Dermis microvascular lymphatic vessel endothelial cell (primary cell): ENCODE measurements around the gene ATG16L2. TPM values are rescaled to one million over a fixed set of nuclear protein-coding genes. Genes with fewer than 3 reads are reported as not detected.
"Not testable (repeated sequence)": the region's sequence is repeated elsewhere in the genome, so short reads cannot be mapped to it uniquely, and the experiment has no call there.

Source experiments
- DNase-seq, 2 donors: peaks; one replicate each; pipeline versions ENCODE4 v3.0.0 to v3.0.0-alpha.2; 2010; ENCODE audit warnings: low read depth in 2 of 2
- total RNA-seq: library from RNA; depleted of rRNA; stranded (reverse); fragments of >200 nt; gene quantifications from 2 replicates; pipeline ENCODE4 v1.2.1, GENCODE V29; 2014

Gene ATG16L2
- total RNA-seq, 1 donor from 2014 or later, result 4.7 TPM

DNA sequence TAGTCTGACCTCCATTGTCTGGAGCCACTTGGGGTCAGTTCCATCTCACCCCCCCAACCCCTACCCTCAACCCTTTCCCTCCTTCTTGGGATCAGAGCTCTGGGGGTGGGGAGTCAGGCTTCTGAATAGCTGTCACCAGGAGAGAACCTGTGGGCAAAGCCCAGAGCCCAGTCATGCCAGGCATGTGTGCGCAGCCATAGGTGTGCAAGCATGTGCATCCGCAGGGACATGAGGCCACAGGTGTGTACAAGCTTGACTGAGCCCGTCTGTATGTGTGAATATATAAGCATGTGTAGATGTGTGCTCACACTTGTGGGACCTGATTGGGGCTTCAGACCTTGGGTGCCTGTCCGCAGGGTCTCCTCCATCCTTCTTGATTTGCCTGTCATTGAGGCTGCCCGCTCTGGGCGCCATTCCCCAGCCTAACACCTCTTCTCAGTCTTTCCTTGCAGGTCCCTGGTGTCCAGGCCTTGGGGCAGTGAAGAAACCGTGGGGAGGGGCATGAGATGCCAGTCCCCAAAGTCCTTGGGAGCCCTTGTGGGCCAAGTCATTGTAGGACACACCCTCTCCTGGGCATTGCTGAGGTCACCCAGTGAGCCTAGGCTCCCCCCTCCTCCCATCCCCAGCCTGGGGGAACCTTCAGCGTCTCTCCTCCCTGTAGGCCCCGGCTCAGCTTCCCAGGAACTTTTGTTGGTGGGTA, 9.0 kb downstream of the ATG16L2 start:
- no peak for DNase-seq

DNA sequence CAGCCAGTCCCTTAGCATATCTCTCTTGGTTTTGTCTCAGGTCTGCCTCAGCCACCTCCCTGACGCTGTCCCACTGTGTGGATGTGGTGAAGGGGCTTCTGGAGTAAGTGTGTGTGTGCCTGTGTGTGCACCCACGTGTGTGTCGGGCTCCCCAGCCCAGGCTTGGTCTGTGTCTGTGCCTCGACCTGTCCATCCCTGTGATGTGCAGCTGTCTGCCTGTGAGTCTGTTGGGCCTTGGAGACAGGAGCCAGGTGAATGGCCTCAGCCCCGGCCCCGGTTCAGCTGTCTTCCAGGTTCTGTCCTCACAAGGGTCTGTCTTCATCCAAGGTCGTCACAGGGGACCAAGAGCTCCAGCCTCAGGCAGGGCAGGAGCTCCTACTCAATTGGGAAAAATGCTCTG, 9.8 kb downstream of the ATG16L2 start:
- no peak for DNase-seq

DNA sequence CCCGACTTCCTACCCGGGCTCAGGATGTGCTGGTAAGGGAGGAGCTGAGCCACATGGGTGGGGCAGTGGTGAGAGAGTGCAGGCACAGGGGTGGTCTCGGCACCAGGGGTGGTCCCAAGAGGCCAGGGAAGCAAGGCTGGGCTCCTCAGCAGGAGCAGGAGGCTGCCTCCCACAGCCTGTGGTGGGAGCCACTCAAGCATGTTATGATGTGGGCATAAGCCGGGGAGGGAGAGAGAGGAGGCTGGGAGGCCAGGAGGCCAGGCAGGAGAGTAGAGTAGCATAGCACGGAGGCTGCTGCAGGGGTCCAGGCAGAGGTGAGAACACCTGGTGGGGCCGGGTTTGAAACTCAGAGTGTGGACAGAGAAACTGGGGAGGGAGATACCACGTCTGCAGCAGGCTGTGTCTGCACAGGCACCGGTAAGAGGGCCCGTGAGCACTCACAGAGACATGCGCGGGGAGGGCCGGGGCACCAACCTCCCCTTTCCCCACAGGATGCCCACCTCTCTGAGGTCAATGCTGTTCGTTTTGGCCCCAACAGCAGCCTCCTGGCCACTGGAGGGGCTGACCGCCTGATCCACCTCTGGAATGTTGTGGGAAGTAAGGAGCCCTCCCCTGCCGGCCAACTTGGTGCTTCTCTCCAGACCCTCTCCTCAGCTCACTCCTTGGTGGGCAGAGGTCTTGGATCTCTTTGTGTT, 10.7 kb downstream of the ATG16L2 start:
- DNase-seq, result no peak

DNA sequence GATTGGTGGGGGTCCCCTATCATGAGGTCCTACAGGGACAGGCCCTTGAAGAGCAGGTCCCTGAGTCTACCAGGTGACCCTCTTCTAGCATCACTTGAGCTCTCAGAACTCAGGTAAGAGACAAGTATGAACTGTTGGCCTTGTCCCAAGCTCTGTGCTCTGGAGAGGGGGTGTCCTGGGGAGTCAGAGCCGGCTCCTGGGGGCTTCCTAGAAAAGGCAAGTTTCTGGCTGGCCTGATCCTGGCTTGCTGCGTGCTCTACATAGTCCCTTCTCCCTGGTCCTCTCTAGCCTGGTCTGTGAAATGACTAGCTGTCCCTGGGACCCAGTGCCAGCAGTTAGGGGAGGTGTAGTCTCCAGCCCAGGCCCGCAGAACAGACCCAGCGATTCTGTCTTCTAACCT, 11.4 kb downstream of the ATG16L2 start:
- no peak for DNase-seq

DNA sequence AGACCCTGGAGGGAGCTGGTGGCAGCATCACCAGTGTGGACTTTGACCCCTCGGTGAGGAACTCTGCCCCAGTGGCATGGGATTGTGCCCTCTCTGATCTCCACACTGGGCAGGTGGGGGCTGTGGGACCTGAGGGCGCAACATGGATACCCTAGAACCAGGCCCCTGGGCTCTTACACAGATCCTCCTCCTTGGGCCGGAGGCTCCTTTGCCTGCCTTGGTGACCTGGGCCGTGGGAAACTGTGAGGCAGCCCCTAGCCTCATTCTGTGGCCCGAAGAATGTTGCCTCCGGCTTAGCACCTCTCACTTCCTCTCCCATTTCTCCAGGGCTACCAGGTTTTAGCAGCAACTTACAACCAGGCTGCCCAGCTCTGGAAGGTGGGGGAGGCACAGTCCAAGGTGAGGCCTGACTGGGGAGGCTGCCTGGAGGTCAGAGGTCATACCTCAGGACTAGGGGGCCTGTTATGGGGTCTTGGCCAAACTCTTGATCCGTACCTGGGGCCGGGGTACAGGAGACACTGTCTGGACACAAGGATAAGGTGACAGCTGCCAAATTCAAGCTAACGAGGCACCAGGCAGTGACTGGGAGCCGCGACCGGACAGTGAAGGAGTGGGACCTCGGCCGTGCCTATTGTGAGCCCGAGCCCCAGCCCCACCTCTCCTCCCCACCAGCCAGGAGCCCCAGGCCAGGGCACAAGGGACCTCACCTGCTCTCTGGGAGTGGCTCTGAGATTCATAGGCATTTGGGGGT, 12.2 kb downstream of the ATG16L2 start:
- DNase-seq, result no peak

DNA sequence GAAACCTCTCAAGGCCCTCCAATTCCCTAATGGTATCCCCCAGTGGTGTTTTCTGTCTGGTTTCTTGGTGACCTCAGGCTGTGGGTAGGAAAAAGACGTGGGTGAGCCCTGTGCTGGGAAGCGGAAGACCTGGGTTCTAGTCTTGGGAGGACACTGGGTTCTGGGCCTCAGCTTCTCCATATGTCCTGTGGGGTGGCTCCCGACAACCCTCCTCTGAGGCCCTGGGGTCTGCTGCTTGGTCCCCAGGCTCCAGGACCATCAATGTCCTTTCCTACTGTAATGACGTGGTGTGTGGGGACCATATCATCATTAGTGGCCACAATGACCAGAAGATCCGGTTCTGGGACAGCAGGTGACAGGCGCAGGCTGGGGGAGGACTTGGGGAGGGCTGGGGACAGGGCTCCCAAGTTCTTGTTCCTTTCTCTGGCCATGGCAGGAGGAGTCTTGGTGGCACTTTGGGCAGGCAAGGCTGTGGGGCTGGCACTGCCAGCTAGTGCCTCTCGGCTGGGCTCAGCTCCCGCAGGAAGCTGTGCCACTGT, 12.8 kb downstream of the ATG16L2 start:
- DNase-seq, result no peak

DNA sequence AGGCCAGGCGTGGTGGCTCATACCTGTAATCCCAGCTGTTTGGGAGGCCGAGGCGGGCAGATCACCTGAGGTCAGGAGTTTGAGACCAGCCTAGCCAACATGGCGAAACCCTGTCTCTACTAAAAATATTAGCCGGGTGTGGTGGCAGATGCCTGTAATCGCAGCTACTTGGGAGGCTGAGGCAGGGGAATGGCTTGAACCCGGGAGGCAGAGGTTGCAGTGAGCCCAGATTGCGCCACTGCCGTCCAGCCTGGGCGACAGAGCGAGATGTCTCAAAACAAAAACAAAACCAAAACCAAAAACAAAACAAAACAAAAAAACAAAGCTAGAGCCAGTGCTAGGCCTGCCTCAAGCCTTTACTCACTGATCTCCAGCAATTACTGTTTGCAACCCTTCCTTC, 13.4 kb downstream of the ATG16L2 start:
- not testable (repeated sequence) for DNase-seq

DNA sequence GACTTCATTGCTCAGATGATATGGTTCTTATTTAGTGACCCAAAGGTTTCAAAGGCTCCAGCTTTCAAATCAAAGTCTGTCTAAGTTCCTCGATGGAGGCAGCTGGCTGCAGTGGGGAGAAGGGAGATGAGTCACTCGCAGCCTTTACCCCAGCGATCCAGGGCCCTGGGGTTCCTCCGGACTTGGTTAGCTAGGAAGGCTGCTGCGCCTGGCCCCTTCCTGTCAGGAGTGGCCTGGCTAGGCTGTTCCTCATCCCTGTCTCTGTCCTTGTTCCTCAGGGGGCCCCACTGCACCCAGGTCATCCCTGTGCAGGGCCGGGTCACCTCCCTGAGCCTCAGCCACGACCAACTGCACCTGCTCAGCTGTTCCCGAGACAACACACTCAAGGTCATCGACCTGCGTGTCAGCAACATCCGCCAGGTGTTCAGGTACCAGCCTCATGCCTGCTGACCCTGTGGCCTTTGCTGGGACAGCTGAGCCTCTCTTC, 13.9 kb downstream of the ATG16L2 start:
- peak in 1 of 2 donors; percentile 52 for DNase-seq

DNA sequence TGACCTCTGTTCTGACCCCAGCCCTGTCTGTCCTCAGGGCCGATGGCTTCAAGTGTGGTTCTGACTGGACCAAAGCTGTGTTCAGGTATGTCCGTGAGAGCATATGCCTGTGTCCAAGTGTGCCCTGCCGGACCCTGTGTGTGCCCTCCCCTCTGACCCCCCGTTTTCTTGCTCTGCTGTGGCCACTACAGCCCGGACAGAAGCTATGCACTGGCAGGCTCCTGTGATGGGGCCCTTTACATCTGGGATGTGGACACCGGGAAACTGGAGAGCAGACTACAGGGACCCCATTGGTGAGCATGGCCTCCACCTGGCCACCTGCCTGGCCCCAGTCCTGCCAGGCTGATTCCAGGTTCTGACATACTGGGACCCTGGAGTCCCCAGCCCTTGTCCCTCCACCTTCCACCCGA, 14.5 kb downstream of the ATG16L2 start:
- DNase-seq, result no peak

DNA sequence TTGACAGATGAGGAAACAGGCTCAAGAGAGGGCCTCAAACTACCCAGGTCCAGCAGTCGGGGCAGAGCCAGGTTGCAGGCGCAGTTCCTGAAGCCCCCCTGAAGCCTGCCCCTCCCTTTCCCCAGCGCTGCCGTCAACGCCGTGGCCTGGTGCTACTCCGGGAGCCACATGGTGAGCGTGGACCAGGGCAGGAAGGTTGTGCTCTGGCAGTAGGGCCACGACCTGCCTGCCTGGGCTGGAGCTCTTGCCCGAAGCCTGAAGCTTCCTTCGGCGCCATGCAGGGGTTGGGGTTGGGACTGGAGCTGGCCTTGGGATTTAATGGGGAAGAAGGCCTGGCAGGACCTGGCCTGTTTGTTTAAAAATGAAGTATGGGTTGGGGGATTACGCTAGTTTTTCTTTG, 15.0 kb downstream of the ATG16L2 start:
- DNase-seq, result no peak

DNA sequence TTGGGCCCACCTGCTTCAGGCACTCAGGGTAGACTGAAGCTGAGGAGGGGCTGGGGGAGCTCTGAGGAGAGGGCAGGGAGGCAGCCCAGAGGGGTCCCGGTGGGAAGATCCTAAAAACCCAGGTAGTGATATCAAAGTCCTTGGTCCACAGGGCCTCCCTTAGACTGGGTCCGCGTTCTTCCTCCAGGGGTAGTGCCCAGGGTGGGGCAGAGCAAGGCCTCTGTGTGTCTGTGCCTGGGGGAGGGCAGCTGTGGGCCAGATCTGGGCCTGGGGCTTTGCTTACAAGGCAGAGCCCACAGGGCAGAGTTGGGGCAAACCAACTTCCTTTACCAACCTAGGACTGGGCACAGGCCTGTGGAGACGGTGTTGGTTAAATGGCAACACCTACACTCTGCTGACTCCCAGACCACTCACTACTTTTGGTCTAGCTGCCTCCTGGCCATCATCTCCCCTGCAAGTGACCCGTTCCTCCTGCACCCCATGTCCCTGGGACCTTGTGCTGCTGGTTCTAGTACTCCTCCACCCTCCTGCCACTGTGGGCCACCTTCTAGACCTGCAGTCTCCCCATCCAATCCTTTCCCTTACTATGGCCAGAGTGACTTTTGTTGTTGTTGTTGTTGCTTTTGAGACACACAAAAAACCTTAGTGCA, 15.8 kb downstream of the ATG16L2 start:
- DNase-seq, result no peak

DNA sequence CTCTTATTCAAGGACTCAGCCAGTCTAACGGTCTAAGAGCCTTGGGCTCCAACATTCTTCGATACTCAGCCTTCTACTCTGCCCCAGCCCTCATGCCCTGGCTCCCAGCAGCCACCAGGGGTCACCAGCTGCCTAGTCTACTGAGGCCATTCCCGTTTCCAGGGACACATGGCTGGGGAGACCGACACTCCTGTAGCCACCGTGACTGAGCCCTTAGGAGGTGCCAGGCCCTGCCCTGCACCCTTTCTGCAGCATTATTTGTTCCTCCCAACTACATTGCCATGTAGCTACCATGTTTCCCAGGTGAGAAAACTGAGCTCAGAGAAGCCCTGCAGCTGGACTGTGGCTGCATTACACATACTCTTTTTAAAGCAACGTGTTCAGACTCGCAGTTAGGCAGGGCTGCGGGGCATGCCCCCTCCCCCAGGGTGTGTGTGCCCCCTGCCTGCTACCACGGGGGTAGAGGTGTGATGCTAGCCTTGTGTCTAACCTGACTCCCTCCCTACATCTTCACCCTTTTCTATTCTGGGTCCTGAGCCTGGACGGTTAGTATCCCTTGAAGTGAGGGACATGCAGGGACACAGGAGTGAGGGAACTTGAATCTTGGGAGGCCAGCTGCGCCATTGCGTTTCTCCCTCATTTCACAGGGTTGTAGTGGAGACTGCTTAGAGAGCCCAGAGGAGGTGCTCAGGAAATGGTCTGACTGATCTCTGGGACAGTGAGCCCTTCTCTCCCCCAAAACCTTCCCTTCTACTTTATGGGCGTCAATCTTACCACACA, 17.5 kb downstream of the ATG16L2 start:
- peak; percentile 60 to 84 for DNase-seq

DNA sequence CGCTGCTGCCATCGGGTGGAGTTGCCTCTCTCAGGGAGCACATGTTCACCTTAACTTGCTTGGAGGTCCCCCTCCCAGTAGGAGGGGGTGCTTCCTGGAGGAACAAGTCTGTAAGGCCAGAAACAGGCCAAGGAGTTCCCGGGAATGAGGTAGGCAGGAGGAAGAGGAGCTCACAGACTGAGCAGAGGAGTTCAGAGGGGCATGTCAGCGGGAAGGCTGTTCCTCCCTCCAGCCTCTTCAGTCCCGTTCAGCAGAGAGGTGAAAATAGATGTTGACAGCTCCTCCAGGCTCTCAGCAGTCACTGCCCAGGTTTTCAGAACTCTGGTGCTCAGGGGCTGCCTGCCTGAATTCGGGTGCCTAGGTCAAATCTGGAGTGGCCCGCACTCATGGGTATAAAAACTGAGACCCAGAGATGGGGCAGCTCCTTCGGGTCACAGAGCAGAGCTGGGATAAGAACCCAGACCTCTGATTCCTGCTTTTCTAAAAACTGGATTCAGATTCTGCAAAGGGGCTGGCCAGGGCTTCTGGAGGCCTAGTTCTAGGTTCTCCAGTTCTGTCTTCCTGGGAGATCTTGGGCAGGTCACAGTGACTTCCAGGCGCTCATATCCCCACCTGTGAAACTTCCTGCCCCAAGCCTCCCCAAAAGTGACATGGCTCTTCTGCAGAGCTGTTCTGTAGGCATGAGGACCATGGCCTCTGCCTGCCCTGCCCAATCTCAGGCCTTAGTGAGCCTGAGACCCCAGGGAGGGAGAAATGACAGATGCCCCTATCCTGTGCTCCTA, 18.3 kb downstream of the ATG16L2 start:
- DNase-seq, result no peak

DNA sequence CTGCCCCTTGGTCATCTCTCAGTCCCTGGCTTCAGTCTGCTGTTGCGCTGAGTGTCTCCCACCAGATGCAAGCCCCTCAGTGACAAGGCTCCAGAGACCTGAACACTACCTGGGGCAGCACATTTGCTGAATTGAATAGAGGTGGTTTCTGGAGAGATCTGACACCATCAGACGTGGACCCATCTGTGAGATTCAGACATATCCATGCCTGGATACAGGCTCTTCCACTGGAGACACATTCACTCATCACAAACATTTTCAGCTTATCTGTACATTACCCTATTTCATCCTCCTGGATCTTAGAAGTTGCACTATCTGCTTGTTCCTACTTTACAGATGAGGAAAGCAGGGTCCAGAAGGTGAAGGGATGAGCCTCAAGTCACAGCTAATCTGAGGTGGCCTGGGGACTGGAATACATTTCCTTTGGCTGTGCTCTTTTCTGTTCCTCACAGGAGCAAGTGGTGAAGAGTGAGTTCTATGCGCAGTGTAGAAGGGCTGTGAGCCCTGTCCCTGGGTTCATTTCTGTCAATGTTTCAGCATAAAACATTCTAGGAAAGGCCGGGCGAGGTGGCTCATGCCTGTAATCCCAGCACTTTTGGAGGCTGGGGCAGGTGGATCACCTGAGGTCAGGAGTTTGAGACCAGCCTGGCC, 19.0 kb downstream of the ATG16L2 start:
- no peak for DNase-seq

DNA sequence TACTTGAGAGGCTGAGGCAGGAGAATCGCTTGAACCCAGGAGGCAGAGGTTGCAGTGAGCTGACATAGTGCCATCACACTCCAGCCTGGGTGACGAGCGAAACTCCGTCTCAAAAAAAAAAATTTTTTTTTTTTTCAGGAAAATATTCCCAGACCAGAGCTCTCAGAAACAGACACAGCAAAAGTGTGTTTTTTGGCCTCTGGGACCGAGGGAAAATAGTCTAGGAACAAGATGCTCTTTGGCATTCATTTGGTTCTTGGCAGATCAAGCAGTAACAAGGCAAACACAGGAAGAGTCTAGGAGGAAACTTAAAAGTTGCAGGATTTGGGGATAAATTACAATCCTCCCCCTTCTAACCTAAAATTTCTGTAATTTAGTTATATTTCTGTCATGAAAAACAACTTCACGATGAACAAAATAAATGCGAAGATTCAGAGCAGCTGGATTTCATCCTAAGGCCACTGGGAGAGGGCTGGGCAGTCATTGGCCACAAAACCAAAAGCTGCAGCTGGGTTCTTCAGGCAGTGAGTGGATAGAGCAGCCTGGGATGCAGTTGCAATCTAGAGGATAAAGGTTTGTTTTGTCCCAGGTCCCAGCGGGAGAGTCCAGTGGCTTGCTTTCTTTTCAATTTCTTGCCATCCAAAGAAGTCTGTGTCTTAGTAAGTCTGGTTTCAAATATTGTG, 19.7 kb downstream of the ATG16L2 start:
- DNase-seq, result no peak

DNA sequence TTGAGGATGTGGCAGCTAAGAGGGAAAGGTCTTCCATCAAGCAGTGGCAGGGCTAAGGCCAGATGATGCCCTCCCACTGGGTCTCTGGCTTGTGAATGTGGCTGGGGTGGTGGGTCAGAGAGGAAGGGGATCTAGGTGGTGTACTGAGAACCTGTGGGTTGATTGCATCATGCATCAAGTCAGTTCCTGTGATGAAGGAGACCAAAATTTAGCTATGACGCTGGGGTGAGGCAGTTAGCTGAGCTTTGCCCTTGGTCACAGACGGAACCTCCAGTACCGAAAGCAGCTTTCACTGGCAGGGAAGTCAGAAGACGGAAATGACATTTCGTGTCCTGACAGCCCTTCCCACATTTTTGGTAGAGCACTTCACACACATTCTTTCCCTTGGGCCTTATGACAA, 20.7 kb downstream of the ATG16L2 start:
- DNase-seq, result no peak

DNA sequence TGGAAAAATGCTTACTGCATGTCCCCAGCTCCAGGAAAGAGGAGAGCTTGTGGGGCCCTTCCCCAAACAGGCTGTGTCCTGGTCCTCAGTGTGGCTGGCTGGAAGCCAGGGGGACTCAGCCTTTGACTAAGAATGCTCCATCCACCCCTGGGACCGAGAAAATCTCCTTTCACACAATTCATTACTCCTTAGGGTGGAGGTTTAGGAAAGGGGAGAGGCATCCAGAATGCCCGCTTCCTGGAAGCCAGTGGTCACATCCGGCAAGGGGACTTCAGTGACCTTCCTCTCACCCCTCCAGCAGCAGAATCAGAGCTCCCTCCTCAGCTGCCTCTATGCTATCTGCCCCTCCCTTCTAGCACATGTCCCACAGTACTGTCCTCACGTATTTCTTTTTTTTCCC, 21.9 kb downstream of the ATG16L2 start:
- DNase-seq, result peak in 1 of 2 donors; percentile 37

DNA sequence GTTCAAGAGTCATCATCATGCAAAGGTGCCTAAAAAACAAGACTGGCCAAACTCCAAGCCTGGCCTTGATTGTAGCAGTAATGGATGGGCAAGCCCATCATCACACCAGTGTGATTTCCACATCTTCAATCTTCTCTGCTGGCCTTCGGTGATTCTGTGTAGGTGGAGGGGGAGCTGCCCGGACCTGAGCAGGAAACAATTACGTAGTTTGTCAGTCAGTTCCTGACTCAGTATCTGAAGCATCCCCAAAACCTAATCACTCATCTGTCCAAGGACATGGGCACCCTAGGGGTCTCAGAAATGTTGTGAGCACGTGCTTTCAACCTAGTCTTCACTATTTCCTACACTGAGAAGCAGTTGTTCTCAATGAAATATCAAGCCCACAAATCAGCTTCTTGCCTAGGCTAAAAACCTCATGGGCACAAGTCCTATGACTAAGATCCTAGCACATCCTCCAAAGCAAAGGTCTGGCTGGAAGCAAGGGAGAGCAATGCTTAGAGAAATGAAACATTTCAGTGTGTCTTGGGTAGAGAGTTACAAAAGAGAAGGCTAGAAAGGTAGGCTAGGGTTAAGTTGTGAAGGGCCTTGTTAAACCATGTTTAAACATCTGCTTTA, 24.6 kb downstream of the ATG16L2 start:
- no peak for DNase-seq
